SK-N-SH (cell line): ENCODE results near the gene MAP3K4. TPM values are rescaled to one million over a fixed set of nuclear protein-coding genes. Genes with fewer than 3 reads are reported as not detected.
"Not testable (repeated sequence)": the region's sequence is repeated elsewhere in the genome, so short reads cannot be mapped to it uniquely, and the experiment has no call there.

Source experiments
- CTCF ChIA-PET: fragments of 300-600, 350-600 bp; formaldehyde crosslinking; extraction: SDS; loops from one replicate; lab custom pipeline; 2021; lab: Yijun Ruan, JAX
- POLR2A ChIA-PET: fragments of 350-600 bp; sonication (Branson Sonifier 250); formaldehyde crosslinking; extraction: SDS; loops from one replicate; lab custom pipeline; 2020; ENCODE audit warnings: antibody characterized with exemption, inconsistent platforms; lab: Yijun Ruan, JAX
- DNase-seq: peaks from one replicate; pipeline ENCODE4 v3.0.0; 2012
- H2AFZ ChIP-seq: fragments of 200-600 bp; sonication (generic); 2 replicates; pipeline ENCODE4 v1.8.1; 2016; ENCODE audit warnings: antibody characterized with exemption, mild to moderate bottlenecking, low read depth
- H3F3A ChIP-seq: fragments of 200-600 bp; sonication (generic); replicated peaks from 2 replicates; pipeline ENCODE3; 2016; ENCODE audit warnings: antibody characterized with exemption, mild to moderate bottlenecking; ENCODE audit not compliant: insufficient read depth
- H3K27ac ChIP-seq, 2 experiments: fragments of 200-500 bp in 1 of 2; fragments of 200-600 bp in 1 of 2; sonication (Bioruptor generic) in 1 of 2; sonication (generic), shearing (Covaris generic) in 1 of 2; 2 replicates each; pipeline versions ENCODE4 v1.5.1 to v1.6.1; 2014 to 2016; ENCODE audit warnings: low read depth in 2 of 2, inconsistent platforms in 1 of 2, low read length in 1 of 2, mild to moderate bottlenecking in 1 of 2, mixed read lengths in 1 of 2
- H3K27me3 ChIP-seq: fragments of 200-600 bp; sonication (generic), shearing (Covaris generic); 2 replicates; pipeline ENCODE4 v1.6.1; 2016; ENCODE audit warnings: mixed run types; ENCODE audit not compliant: insufficient read depth
- H3K36me3 ChIP-seq, 2 experiments: fragments of 200-500 bp in 1 of 2; fragments of 200-600 bp in 1 of 2; sonication (Bioruptor generic) in 1 of 2; sonication (generic) in 1 of 2; replicated peaks in 1 of 2; 2 replicates each; pipeline versions ENCODE3 to v1.5.1; 2014 to 2016; ENCODE audit warnings: low read length in 1 of 2, mild to moderate bottlenecking in 1 of 2; ENCODE audit not compliant: insufficient read depth in 2 of 2, control insufficient read depth in 1 of 2
- H3K4me1 ChIP-seq, 2 experiments: fragments of 200-500 bp in 1 of 2; fragments of 200-600 bp in 1 of 2; sonication (Bioruptor generic) in 1 of 2; sonication (generic), shearing (Covaris generic) in 1 of 2; 2 replicates each; pipeline versions ENCODE4 v1.5.1 to v1.6.1; 2014 to 2016; ENCODE audit warnings: low read depth in 1 of 2, low read length in 1 of 2, mixed run types in 1 of 2; ENCODE audit not compliant: insufficient read depth in 2 of 2, control insufficient read depth in 1 of 2
- H3K4me2 ChIP-seq: fragments of 200-600 bp; sonication (generic), shearing (Covaris generic); 2 replicates; pipeline ENCODE4 v1.6.1; 2017; ENCODE audit warnings: mixed run types
- H3K4me3 ChIP-seq, 2 experiments: fragments of 200-500 bp in 1 of 2; fragments of 200-600 bp in 1 of 2; sonication (Bioruptor generic) in 1 of 2; sonication (generic), shearing (Covaris generic) in 1 of 2; 2 replicates each; pipeline versions ENCODE4 v1.5.1 to v1.8.1; 2014 to 2016; ENCODE audit warnings: low read depth in 2 of 2, inconsistent platforms in 1 of 2, low read length in 1 of 2, mild to moderate bottlenecking in 1 of 2, mixed read lengths in 1 of 2, moderate library complexity in 1 of 2
- H3K79me2 ChIP-seq: fragments of 200-600 bp; sonication (generic); 2 replicates; pipeline ENCODE4 v1.8.1; 2017; ENCODE audit warnings: mild to moderate bottlenecking; ENCODE audit not compliant: insufficient read depth
- H3K9ac ChIP-seq: fragments of 200-600 bp; sonication (generic); 2 replicates; pipeline ENCODE4 v1.6.1; 2017; ENCODE audit warnings: mixed run types
- H3K9me2 ChIP-seq: fragments of 200-600 bp; sonication (generic); 2 replicates; pipeline ENCODE4 v1.6.1; 2017; ENCODE audit warnings: mixed run types
- H3K9me3 ChIP-seq: fragments of 200-600 bp; sonication (generic); 2 replicates; pipeline ENCODE4 v1.6.1; 2017; ENCODE audit warnings: mixed run types, mild to moderate bottlenecking, moderate library complexity
- H4K20me1 ChIP-seq: fragments of 200-600 bp; sonication (generic); 2 replicates; pipeline ENCODE4 v1.6.1; 2017; ENCODE audit warnings: mild to moderate bottlenecking, mixed run types; ENCODE audit not compliant: insufficient read depth
- EP300 ChIP-seq, 2 experiments: IDR thresholded peaks; 2 replicates each; pipeline versions ENCODE4 v1.4.0 to v1.6.1; 2012; ENCODE audit warnings: borderline replicate concordance in 1 of 2, low read depth in 1 of 2, low read length in 1 of 2
- FOSL2 ChIP-seq: IDR thresholded peaks from 2 replicates; pipeline ENCODE4 v1.4.0; 2012; ENCODE audit warnings: low read depth, mild to moderate bottlenecking, moderate library complexity, borderline replicate concordance
- FOXJ3 ChIP-seq: sonication (generic); formaldehyde crosslinking; IDR thresholded peaks from 2 replicates; pipeline ENCODE4 v1.5.1; 2020; ENCODE audit warnings: mild to moderate bottlenecking, missing genetic modification reagents
- FOXM1 ChIP-seq: IDR thresholded peaks from 2 replicates; pipeline ENCODE4 v1.4.0; 2012; ENCODE audit warnings: low read depth, mild to moderate bottlenecking
- JUND ChIP-seq: IDR thresholded peaks from 2 replicates; pipeline ENCODE4 v1.4.0; 2012
- MXI1 ChIP-seq: IDR thresholded peaks from 2 replicates; pipeline ENCODE4 v1.6.1; 2012; ENCODE audit warnings: mild to moderate bottlenecking, low read depth, low read length, improper control_type of control experiment
- PBX3 ChIP-seq: IDR thresholded peaks from 2 replicates; pipeline ENCODE4; 2012
- RCOR1 ChIP-seq: fragments of 150-350 bp; IDR thresholded peaks from 2 replicates; pipeline ENCODE4 v1.6.1; 2017; ENCODE audit warnings: antibody characterized with exemption, low read length
- RFX5 ChIP-seq: IDR thresholded peaks from 2 replicates; pipeline ENCODE4 v1.6.1; 2012; ENCODE audit warnings: mild to moderate bottlenecking, improper control_type of control experiment, low read length
- RXRA ChIP-seq: IDR thresholded peaks from 2 replicates; pipeline ENCODE4 v1.4.0; 2012; ENCODE audit warnings: low read depth, mild to moderate bottlenecking, borderline replicate concordance
- SIN3A ChIP-seq: IDR thresholded peaks from 2 replicates; pipeline ENCODE4 v1.6.1; 2012; ENCODE audit warnings: low read depth, mild to moderate bottlenecking, low read length, moderate library complexity, borderline replicate concordance
- TCF12 ChIP-seq: IDR thresholded peaks from 2 replicates; pipeline ENCODE4 v1.4.0; 2012
- TEAD4 ChIP-seq: IDR thresholded peaks from 2 replicates; pipeline ENCODE4 v1.4.0; 2012; ENCODE audit warnings: mild to moderate bottlenecking, borderline replicate concordance; ENCODE audit not compliant: insufficient read depth
- YY1 ChIP-seq: IDR thresholded peaks from 2 replicates; pipeline ENCODE4 v1.4.0; 2012; ENCODE audit warnings: low read depth, mild to moderate bottlenecking
- WGBS: methylation state at CpG from one replicate; pipeline ENCODE4 v1.1.6; 2017; ENCODE audit warnings: low lambda C conversion rate; 5-methylcytosine and 5-hydroxymethylcytosine counted together
- polyA plus RNA-seq, 3 experiments: library from polyadenylated mRNA; depleted of rRNA; stranded (reverse); fragments of >200 nt; gene quantifications; 2 replicates each; pipeline ENCODE4 v1.2.3, GENCODE V29; 2012
- TF ChIP-seq, protein P1 (sequence below): IDR thresholded peaks from 2 replicates; pipeline ENCODE4 v1.4.0; 2012; ENCODE audit warnings: low read depth, borderline replicate concordance
- TF ChIP-seq, protein P2 (sequence below): fragments of 200-600 bp; sonication (generic); IDR thresholded peaks from 2 replicates; pipeline ENCODE4 v1.6.1; 2017; ENCODE audit warnings: antibody characterized with exemption, mild to moderate bottlenecking, moderate library complexity
- TF ChIP-seq, protein P3 (sequence below): fragments of 150-350 bp; IDR thresholded peaks from 2 replicates; pipeline ENCODE4 v1.6.1; 2017; ENCODE audit warnings: antibody characterized with exemption, low read length, low read depth, borderline replicate concordance

The MAP3K4 gene
- polyA plus RNA-seq, 1 of the 3 experiments (the other 2 are of a cell fraction), result 6.8 TPM

- Histone ChIP-seq H3K9me2 (no peaks in the 10 kb centered on the region), H3F3A (peaks cover 5% of the 10 kb centered on the region), H3K27ac (no peak overlapping the region), H3K36me3 (no peaks in the 10 kb centered on the region), H3K4me3 (no peak overlapping the region), H3K4me2 (no peak overlapping the region), H3K79me2 (no peaks in the 10 kb centered on the region), H2AFZ (no peak overlapping the region), H3K27me3 (no peaks in the 10 kb centered on the region), H4K20me1 (no peaks in the 10 kb centered on the region), H3K4me1 (peaks cover 0 to 14% of the 10 kb centered on the region in 2 experiments; a peak in 2 of 4 replicates), H3K9me3 (no peaks in the 10 kb centered on the region), H3K9ac (no peak overlapping the region)
- POLR2A ChIA-PET, result no interaction called here
- WGBS, result 60% methylated on average over 1 of the region's 1 CpG
- DNase-seq, result no peak
- no peak for TF ChIP-seq RFX5
- no peak for TF ChIP-seq FOSL2
- TF ChIP-seq RCOR1, result no peak
- no peak for TF ChIP-seq TEAD4
- TF ChIP-seq, protein P1, sequence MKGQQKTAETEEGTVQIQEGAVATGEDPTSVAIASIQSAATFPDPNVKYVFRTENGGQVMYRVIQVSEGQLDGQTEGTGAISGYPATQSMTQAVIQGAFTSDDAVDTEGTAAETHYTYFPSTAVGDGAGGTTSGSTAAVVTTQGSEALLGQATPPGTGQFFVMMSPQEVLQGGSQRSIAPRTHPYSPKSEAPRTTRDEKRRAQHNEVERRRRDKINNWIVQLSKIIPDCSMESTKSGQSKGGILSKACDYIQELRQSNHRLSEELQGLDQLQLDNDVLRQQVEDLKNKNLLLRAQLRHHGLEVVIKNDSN, result no peak
- TF ChIP-seq MXI1, result no peak
- TF ChIP-seq SIN3A, result no peak
- TF ChIP-seq, protein P2, sequence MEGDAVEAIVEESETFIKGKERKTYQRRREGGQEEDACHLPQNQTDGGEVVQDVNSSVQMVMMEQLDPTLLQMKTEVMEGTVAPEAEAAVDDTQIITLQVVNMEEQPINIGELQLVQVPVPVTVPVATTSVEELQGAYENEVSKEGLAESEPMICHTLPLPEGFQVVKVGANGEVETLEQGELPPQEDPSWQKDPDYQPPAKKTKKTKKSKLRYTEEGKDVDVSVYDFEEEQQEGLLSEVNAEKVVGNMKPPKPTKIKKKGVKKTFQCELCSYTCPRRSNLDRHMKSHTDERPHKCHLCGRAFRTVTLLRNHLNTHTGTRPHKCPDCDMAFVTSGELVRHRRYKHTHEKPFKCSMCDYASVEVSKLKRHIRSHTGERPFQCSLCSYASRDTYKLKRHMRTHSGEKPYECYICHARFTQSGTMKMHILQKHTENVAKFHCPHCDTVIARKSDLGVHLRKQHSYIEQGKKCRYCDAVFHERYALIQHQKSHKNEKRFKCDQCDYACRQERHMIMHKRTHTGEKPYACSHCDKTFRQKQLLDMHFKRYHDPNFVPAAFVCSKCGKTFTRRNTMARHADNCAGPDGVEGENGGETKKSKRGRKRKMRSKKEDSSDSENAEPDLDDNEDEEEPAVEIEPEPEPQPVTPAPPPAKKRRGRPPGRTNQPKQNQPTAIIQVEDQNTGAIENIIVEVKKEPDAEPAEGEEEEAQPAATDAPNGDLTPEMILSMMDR, result no peak
- TF ChIP-seq, protein P3, sequence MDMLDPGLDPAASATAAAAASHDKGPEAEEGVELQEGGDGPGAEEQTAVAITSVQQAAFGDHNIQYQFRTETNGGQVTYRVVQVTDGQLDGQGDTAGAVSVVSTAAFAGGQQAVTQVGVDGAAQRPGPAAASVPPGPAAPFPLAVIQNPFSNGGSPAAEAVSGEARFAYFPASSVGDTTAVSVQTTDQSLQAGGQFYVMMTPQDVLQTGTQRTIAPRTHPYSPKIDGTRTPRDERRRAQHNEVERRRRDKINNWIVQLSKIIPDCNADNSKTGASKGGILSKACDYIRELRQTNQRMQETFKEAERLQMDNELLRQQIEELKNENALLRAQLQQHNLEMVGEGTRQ, result no peak
- no peak for TF ChIP-seq EP300 (IDR thresholded peaks at IDR 0.05; ENCODE audit: borderline replicate concordance in 1 of 2, low read depth in 1 of 2, low read length in 1 of 2)
- TF ChIP-seq FOXM1, result no peak
- TF ChIP-seq YY1, result no peak
- CTCF ChIA-PET, result interaction anchor here (0.7 to 1.4 kb wide), 7 partner anchors 21 to 1792 kb away, joined by 3 to 4 read pairs (median 3); no protein-coding TSS in a partner anchor
These were observed 20.4 kb upstream of the MAP3K4 start for GRCh38 chr6:160971171-160971570.

- CTCF ChIA-PET, result interaction anchor here (1.0 to 3.1 kb wide), 5 partner anchors 21 to 1793 kb away, joined by 3 to 11 read pairs (median 3); no protein-coding TSS in a partner anchor
- Histone ChIP-seq H2AFZ (no peak overlapping the region), H3K4me2 (no peak overlapping the region)
These were observed 19.5 kb upstream of the MAP3K4 start for GRCh38 chr6:160972111-160972510.

GRCh38 chr6:160972594-160972993 is 19.0 kb upstream of the MAP3K4 start:
- H3K4me1 ChIP-seq, result peaks cover 0 to 14% of the 10 kb centered on the region in 2 experiments; a peak in 2 of 4 replicates
- H3K9me2 ChIP-seq, H3K36me3 ChIP-seq, H3K79me2 ChIP-seq, H3K27me3 ChIP-seq, POLR2A ChIA-PET, H3K9me3 ChIP-seq, H3F3A ChIP-seq, H3K4me3 ChIP-seq, H3K4me2 ChIP-seq, H3K27ac ChIP-seq, H3K9ac ChIP-seq, H4K20me1 ChIP-seq, H2AFZ ChIP-seq, DNase-seq: not testable (repeated sequence)
- WGBS, result 91% methylated on average over 15 of the region's 16 CpGs
- CTCF ChIA-PET, result interaction anchor here (1.0 to 3.1 kb wide), 2 partner anchors 20 to 41 kb away, joined by 3 to 11 read pairs; no protein-coding TSS in a partner anchor

More at GRCh38 chr6:160972111-160972510, 19.5 kb upstream of the MAP3K4 start:
- H3K9me2 ChIP-seq, result no peaks in the 10 kb centered on the region
- no peaks in the 10 kb centered on the region for H3K9me3 ChIP-seq
- peaks cover 5% of the 10 kb centered on the region for H3F3A ChIP-seq
- no peaks in the 10 kb centered on the region for H3K79me2 ChIP-seq
- H3K4me1 ChIP-seq, result peaks cover 0 to 14% of the 10 kb centered on the region in 2 experiments; a peak in 2 of 4 replicates
- no peak for DNase-seq
- H3K36me3 ChIP-seq, result no peaks in the 10 kb centered on the region
- POLR2A ChIA-PET, result no interaction called here
- H3K4me3 ChIP-seq, result no peak overlapping the region
- H3K27ac ChIP-seq, result no peak overlapping the region
- H4K20me1 ChIP-seq, result no peaks in the 10 kb centered on the region
- no peak overlapping the region for H3K9ac ChIP-seq
- 38% methylated on average over 3 of the region's 3 CpGs for WGBS
- TF ChIP-seq FOXJ3 (CRISPR knock-in tag) (no peak), JUND (peak; percentile 51), PBX3 (peak; percentile 14; the same call in 1 of the 2 replicates), FOSL2 (peak; percentile 49; the same call in 1 of the 2 replicates), RXRA (no peak), FOXM1 (no peak), TCF12 (peak; percentile 57)
- TF ChIP-seq, all 33 proteins: peak for 4
- H3K27me3 ChIP-seq, result no peaks in the 10 kb centered on the region
